GM21529 (cell line): Measurements from ENCODE around the gene MYH7B.

ENCODE experiments used
- ATAC-seq: cut with Tn5 transposase; IDR thresholded peaks from one replicate; pipeline ENCODE4 v1.9.1; 2021; ENCODE audit not compliant: unreplicated experiment

MYH7B gene

GRCh38 chr20:34990231-34990630 lies 34.6 kb downstream of the MYH7B start:
- no peak for ATAC-seq

GRCh38 chr20:34990661-34991214 lies 35.1 kb downstream of the MYH7B start:
- ATAC-seq, result no peak

- ATAC-seq, result no peak
These were observed 37.2 kb downstream of the MYH7B start for GRCh38 chr20:34992751-34993417.

GRCh38 chr20:34993941-34994508 lies 38.4 kb downstream of the MYH7B start:
- no peak for ATAC-seq

- ATAC-seq, result no peak
These were observed 39.0 kb downstream of the MYH7B start for GRCh38 chr20:34994509-34995131.

- no peak for ATAC-seq
These were observed 39.5 kb downstream of the MYH7B start for GRCh38 chr20:34995192-34995591.

DNA sequence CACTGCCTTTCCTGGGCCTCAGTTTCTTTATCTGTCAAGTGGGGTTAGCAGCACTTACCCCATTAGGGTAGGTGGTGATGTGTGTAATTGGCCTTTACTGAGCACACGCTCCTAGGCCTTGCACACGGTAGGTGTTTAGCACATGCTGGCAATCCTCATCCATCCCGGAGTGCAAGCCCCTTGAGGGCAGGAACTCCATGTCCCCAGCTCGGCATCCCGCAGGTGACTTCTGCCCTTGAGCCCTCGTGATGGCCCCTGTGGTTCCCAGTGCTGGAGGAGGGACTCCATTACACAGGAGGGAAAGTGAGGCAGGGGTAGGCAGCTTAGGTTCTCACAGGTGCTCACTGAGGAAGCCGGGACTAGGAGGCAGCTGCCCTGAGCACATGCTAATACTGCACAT lies 40.0 kb downstream of the MYH7B start:
- ATAC-seq, result no peak

GRCh38 chr20:34996243-34997028 lies 40.8 kb downstream of the MYH7B start:
- ATAC-seq, result no peak

DNA sequence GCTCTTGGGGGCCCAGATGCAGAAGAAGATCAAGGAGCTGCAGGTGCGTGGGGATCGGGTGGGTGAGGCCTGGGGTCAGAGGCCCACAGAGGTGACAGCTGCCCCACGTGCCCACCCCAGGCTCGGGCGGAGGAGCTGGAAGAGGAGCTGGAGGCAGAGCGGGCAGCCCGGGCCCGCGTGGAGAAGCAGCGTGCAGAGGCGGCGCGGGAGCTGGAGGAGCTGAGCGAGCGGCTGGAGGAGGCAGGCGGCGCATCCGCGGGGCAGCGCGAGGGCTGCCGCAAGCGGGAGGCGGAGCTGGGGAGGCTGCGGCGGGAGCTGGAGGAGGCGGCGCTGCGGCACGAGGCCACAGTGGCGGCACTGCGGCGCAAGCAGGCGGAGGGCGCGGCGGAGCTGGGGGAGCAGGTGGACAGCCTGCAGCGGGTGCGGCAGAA lies 41.5 kb downstream of the MYH7B start:
- ATAC-seq, result no peak

GRCh38 chr20:34997774-34998173 lies 42.1 kb downstream of the MYH7B start:
- no peak for ATAC-seq

- ATAC-seq, result no peak
These were observed 42.8 kb downstream of the MYH7B start for GRCh38 chr20:34998331-34998950.

- ATAC-seq, result no peak
These were observed 43.4 kb downstream of the MYH7B start for GRCh38 chr20:34999021-34999451.

GRCh38 chr20:34999782-35000181 lies 44.1 kb downstream of the MYH7B start:
- ATAC-seq, result no peak

DNA sequence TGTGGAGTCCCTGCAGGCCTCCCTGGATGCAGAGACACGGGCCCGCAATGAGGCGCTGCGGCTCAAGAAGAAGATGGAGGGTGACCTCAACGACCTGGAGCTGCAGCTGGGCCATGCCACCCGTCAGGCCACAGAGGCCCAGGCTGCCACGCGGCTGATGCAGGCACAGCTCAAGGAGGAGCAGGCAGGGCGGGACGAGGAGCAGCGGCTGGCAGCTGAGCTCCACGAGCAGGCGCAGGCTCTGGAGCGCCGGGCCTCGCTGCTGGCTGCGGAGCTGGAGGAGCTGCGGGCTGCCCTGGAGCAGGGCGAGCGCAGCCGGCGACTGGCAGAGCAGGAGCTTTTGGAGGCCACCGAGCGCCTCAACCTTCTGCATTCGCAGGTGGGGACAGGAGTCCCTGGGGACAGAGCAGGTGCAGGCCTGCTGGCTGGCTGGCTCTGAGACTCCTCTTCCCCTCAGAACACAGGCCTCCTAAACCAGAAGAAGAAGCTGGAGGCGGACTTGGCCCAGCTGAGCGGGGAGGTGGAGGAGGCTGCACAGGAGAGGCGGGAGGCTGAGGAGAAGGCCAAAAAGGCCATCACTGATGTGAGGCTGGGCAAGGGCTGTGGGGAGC lies 44.7 kb downstream of the MYH7B start:
- no peak for ATAC-seq

GRCh38 chr20:35000922-35001595 lies 45.4 kb downstream of the MYH7B start:
- ATAC-seq, result no peak

DNA sequence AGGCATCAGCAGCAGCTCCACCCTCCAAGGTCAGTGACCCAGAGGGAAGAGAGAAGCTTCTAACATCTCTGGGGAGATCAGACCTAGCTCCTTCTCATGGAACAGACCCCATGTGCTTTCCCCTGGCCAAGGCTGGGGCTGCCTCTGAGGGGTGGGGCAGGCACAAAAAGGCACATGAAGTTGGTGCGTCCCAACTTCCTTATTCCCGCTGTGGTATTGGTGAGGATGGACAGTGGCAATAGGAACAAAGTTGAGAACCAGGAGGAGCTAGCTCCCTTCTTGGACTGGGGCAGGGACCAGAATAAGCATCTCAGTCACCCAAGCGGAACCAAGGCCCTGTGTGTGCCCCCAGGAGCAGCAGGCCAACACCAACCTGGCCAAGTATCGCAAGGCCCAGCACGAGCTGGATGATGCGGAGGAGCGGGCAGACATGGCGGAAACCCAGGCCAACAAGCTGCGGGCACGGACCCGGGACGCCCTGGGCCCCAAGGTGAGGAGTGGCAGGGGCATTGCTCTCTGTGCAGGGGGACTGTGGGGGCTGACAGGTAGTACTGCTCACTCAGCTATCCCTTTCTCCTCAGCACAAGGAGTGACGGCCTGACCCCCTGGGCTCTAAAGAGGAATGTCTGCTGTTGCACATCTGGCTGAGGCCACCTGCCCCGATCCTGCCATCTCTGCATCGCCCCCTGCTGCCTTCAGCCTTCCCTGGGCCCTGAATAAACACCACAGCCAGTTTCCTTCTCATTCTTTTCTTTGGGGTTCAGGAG lies 46.1 kb downstream of the MYH7B start:
- ATAC-seq, result no peak

DNA sequence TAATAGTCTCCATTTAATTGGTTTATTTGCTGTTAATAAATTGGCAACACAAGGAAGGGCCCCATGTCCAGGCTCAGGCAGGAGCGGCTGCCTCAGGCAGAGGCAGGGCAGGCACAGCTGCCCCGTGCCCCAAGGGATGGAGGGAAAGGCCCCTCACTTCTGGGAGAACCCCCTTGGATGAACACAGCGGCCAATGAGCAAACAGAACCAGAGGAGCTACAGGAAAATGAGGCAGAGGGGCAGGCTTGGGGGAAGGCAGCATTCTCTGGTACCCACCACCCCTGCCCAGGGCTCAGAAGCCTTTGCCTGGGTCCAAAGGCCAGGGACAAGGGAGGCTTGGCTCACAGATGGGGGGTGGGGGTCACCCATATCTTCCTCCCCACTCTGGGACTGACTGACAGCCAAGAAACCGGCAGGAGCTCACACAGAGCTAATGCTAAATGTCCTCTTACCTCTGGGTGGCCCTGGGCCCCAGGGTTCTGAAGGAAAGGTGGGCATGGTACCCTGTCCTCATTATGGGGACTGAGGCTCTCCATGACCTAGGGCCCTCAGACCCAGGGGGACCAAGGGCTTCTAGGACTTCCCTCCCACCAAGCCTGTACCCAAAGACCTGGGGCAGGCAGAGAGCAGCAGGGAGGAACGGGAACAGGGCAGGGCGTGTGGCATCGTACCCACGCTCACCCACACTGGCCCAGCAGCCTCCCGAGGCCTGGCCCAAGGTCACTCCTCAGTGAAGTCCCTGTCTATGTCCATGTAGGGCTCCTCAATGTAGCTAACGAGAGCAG lies 47.0 kb downstream of the MYH7B start:
- ATAC-seq, result no peak

DNA sequence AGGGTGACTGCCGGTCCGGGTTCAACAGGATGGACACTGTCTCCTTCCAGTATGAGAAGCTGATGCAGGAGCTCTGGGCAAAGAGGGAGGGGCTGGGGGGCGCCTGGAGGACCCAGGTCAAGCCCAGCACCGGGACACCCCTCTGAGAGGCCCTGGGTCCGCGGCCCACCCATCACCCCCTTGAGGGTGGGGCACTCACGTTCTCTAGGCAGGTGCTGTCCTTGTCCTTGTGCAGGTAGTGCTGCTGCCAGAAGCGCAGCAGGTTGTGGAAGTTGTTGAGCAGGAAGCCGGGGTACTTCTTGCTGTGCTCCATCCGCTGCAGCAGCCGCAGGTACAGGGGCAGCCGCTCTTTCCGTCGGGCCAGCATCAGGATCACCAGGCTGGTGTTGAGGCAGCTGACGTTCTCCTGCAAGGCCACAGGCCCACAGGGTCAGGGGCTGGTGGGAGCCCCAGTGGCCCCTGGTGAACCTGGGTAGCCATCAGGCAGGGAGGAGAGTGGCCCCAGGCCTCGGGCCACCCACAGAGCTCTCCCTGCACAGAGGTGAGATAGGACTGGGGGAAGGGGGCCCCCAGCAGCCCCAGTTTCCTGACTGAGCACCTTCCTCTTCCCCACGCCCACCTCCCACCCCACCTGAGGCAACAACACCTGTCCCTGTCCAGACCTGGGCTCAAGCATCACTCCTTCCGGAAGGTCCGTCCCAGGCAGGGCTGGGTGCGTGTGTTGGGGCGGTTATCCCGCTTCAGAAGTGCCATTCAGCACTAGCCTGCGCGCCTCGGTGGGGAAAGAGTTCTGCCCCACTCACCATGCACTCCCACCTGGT lies 47.8 kb downstream of the MYH7B start:
- ATAC-seq, result no peak
